Measurements from ENCODE around the gene EPB41L4B. TPM values are rescaled to one million over a fixed set of nuclear protein-coding genes. Genes with fewer than 3 reads are reported as not detected.

The EPB41L4B gene
- total and polyA plus RNA-seq, 4 donors = 6.0 to 14.5 (median 12.2) TPM

DNA sequence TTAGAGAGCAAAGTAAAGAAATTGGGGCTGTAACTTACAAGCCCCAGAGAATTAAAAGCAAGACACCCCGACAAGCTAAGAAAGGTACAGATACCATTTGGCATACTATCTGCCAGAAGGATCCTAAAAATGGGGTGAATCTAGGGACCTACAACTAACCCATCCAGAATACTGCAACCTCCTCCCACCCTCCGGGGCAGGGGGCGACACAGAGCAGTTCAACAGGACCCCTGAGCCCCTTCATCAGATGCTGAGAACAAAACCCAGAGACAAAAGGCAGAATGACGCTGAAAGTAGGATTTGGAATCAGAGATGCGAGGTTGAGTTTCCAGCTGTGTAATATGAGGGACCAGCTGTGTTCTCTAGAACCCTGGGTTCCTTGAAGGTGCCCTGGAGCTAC is 71.2 kb downstream of the EPB41L4B start:
- no peak overlapping the region for H3K27ac ChIP-seq (ENCODE audit: low read depth in 1 of 2, low read length in 1 of 2)
- DNase-seq (no peak), ATAC-seq (ENCODE audit: insufficient read depth, low FRiP score) (no peak)
- H3K9me3 ChIP-seq (ENCODE audit: control insufficient read depth in 4 of 4, insufficient read depth in 3 of 4, low read length in 3 of 4) = no peaks in the 10 kb centered on the region
- TF ChIP-seq, protein P1, sequence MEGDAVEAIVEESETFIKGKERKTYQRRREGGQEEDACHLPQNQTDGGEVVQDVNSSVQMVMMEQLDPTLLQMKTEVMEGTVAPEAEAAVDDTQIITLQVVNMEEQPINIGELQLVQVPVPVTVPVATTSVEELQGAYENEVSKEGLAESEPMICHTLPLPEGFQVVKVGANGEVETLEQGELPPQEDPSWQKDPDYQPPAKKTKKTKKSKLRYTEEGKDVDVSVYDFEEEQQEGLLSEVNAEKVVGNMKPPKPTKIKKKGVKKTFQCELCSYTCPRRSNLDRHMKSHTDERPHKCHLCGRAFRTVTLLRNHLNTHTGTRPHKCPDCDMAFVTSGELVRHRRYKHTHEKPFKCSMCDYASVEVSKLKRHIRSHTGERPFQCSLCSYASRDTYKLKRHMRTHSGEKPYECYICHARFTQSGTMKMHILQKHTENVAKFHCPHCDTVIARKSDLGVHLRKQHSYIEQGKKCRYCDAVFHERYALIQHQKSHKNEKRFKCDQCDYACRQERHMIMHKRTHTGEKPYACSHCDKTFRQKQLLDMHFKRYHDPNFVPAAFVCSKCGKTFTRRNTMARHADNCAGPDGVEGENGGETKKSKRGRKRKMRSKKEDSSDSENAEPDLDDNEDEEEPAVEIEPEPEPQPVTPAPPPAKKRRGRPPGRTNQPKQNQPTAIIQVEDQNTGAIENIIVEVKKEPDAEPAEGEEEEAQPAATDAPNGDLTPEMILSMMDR (IDR thresholded peaks at IDR 0.05; ENCODE audit: control extremely low read depth, extremely low read depth) = no peak
- no peak overlapping the region for H3K9ac ChIP-seq (ENCODE audit: insufficient read depth in 1 of 2, low read length in 2 of 2)
- H3K4me3 ChIP-seq = no peak overlapping the region
- no peaks in the 10 kb centered on the region for H3K36me3 ChIP-seq (ENCODE audit: control insufficient read depth in 4 of 4, insufficient read depth in 4 of 4, low read length in 4 of 4)
- 91 to 93% methylated on average over 5 of the region's 5 CpGs for WGBS, 2 donors
- peaks cover 0 to 2% (median 0%) of the 10 kb centered on the region in 3 donors for H3K27me3 ChIP-seq (ENCODE audit: control insufficient read depth in 3 of 3, insufficient read depth in 3 of 3, low read length in 2 of 3)
- H3K4me1 ChIP-seq (ENCODE audit: control insufficient read depth in 5 of 5, insufficient read depth in 5 of 5, low read length in 5 of 5) = peaks cover 0 to 8% (median 6%) of the 10 kb centered on the region in 5 donors

DNA sequence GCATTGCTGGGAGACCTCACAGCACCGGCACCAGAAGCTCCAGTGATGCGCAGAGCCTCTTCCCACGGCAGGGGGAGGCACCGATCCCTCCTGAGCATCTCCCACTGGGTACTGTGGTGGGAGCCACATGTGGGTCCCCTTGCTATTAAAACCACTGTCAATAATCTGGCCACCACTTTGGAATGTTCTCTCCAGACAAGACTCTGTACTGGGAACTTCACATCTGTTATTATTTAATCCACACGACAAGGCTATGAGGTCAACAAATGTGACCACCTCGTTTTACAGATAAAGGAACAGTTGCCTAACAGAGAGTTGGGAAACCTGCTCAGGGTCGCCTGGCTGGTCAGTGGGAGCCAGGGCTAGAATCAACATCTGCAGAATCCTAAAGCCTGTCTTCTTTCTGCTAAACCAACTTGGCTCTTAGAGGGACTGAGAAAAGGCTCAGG is 72.7 kb downstream of the EPB41L4B start:
- 76 to 78% methylated on average over 7 of the region's 7 CpGs for WGBS, 2 donors
- peaks cover 0 to 8% (median 6%) of the 10 kb centered on the region in 5 donors for H3K4me1 ChIP-seq (ENCODE audit: control insufficient read depth in 5 of 5, insufficient read depth in 5 of 5, low read length in 5 of 5)
- no peak overlapping the region for H3K9ac ChIP-seq (ENCODE audit: insufficient read depth in 1 of 2, low read length in 2 of 2)

DNA sequence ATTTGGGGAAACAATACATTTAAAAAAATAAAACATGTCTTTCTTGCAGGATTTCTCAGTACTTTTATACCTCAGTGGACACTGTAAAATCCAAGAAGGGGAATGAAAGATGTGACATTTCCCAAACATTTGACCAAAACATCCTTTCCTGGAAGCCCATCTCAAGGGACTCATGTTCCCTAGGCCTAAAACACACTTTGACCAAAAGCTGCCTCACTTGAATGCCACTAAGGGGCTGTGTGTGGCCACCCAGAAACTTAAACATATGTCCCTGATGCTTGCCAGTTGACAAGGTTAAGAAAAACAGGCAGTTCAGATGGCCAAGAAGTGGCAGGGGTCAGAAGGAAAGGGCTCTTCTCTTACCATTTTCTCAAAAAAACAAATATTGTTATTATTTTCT is 73.6 kb downstream of the EPB41L4B start:
- TF ChIP-seq, protein P1 (IDR thresholded peaks at IDR 0.05; ENCODE audit: control extremely low read depth, extremely low read depth) = no peak
- no peak overlapping the region for H3K27ac ChIP-seq (ENCODE audit: low read depth in 1 of 2, low read length in 1 of 2)
- H3K27me3 ChIP-seq (ENCODE audit: control insufficient read depth in 3 of 3, insufficient read depth in 3 of 3, low read length in 2 of 3) = peaks cover 0 to 2% (median 0%) of the 10 kb centered on the region in 3 donors
- H3K36me3 ChIP-seq (ENCODE audit: control insufficient read depth in 4 of 4, insufficient read depth in 4 of 4, low read length in 4 of 4) = no peaks in the 10 kb centered on the region
- DNase-seq (no peak), ATAC-seq (ENCODE audit: insufficient read depth, low FRiP score) (no peak)
- H3K9me3 ChIP-seq (ENCODE audit: control insufficient read depth in 4 of 4, insufficient read depth in 3 of 4, low read length in 3 of 4) = no peaks in the 10 kb centered on the region
- peaks cover 0 to 8% (median 6%) of the 10 kb centered on the region in 5 donors for H3K4me1 ChIP-seq (ENCODE audit: control insufficient read depth in 5 of 5, insufficient read depth in 5 of 5, low read length in 5 of 5)
- no peak overlapping the region for H3K9ac ChIP-seq (ENCODE audit: insufficient read depth in 1 of 2, low read length in 2 of 2)
- no peak overlapping the region for H3K4me3 ChIP-seq

More for the DNA sequence above, 72.7 kb downstream of the EPB41L4B start:
- DNase-seq = no peak
- TF ChIP-seq, protein P1 (IDR thresholded peaks at IDR 0.05; ENCODE audit: control extremely low read depth, extremely low read depth) = no peak
- H3K36me3 ChIP-seq (ENCODE audit: control insufficient read depth in 4 of 4, insufficient read depth in 4 of 4, low read length in 4 of 4) = no peaks in the 10 kb centered on the region
- no peak overlapping the region for H3K4me3 ChIP-seq
- no peaks in the 10 kb centered on the region for H3K9me3 ChIP-seq (ENCODE audit: control insufficient read depth in 4 of 4, insufficient read depth in 3 of 4, low read length in 3 of 4)
- no peak for ATAC-seq (ENCODE audit: insufficient read depth, low FRiP score)
- H3K27me3 ChIP-seq (ENCODE audit: control insufficient read depth in 3 of 3, insufficient read depth in 3 of 3, low read length in 2 of 3) = peaks cover 0 to 2% (median 0%) of the 10 kb centered on the region in 3 donors
- no peak overlapping the region for H3K27ac ChIP-seq (ENCODE audit: low read depth in 1 of 2, low read length in 1 of 2)

DNA sequence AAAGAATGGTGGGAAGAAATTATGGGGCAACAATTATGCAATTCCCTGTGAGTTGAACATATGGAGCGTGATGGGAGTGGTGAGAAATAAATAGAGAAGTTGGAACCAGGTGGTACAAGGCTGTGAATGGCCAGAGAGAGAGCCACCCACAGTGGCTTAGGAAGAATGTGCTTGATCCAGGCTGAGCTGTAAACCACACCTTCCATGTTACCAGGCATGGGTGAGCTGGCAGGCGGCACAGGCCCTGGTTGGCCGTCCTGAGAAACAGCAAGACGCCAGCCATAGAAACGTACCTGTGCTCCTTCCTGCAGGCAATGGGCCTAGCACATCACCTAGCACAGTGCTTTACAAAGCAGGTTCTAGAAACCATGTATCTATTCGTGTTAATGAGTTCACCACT is 74.3 kb downstream of the EPB41L4B start:
- WGBS, 2 donors = 87 to 89% methylated on average over 6 of the region's 6 CpGs
- no peak for DNase-seq

More for the DNA sequence above, 74.3 kb downstream of the EPB41L4B start:
- Histone ChIP-seq H3K9ac (ENCODE audit: insufficient read depth in 1 of 2, low read length in 2 of 2) (no peak overlapping the region), H3K9me3 (ENCODE audit: control insufficient read depth in 4 of 4, insufficient read depth in 3 of 4, low read length in 3 of 4) (no peaks in the 10 kb centered on the region), H3K4me3 (no peak overlapping the region), H3K4me1 (ENCODE audit: control insufficient read depth in 5 of 5, insufficient read depth in 5 of 5, low read length in 5 of 5) (peaks cover 0 to 7% (median 3%) of the 10 kb centered on the region in 5 donors), H3K27me3 (ENCODE audit: control insufficient read depth in 3 of 3, insufficient read depth in 3 of 3, low read length in 2 of 3) (peaks cover 0 to 2% (median 0%) of the 10 kb centered on the region in 3 donors), H3K27ac (ENCODE audit: low read depth in 1 of 2, low read length in 1 of 2) (no peak overlapping the region), H3K36me3 (ENCODE audit: control insufficient read depth in 4 of 4, insufficient read depth in 4 of 4, low read length in 4 of 4) (no peaks in the 10 kb centered on the region)
- TF ChIP-seq, protein P1 (IDR thresholded peaks at IDR 0.05; ENCODE audit: control extremely low read depth, extremely low read depth) = no peak
- no peak for ATAC-seq (ENCODE audit: insufficient read depth, low FRiP score)

Measured in lung (tissue), 12 donors.